Ishikawa (cell line): ENCODE results near the gene PPP4R1.
A peak's percentile ranks its signal among the peaks of the same experiment; 100 is the strongest.

Source experiments
- EGR1 ChIP-seq: IDR thresholded peaks from 2 replicates; pipeline ENCODE4 v1.6.1; 2012
- EP300 ChIP-seq: IDR thresholded peaks from 2 replicates; pipeline ENCODE4 v1.6.1; 2012; ENCODE audit warnings: borderline replicate concordance
- FOXM1 ChIP-seq: IDR thresholded peaks from 2 replicates; pipeline ENCODE4 v1.6.1; 2012; ENCODE audit warnings: low read depth, borderline replicate concordance
- NFIC ChIP-seq: IDR thresholded peaks from 2 replicates; pipeline ENCODE4 v1.6.1; 2012
- RAD21 ChIP-seq: IDR thresholded peaks from 2 replicates; pipeline ENCODE4 v1.6.1; 2012; ENCODE audit warnings: low read depth
- REST ChIP-seq: IDR thresholded peaks from 2 replicates; pipeline ENCODE4 v1.6.1; 2012; ENCODE audit warnings: low read depth, mild to moderate bottlenecking
- TCF12 ChIP-seq: IDR thresholded peaks from 2 replicates; pipeline ENCODE4 v1.6.1; 2012; ENCODE audit warnings: low read depth
- YY1 ChIP-seq: IDR thresholded peaks from 2 replicates; pipeline ENCODE4 v1.6.1; 2012; ENCODE audit warnings: low read depth
- TF ChIP-seq, protein P1 (sequence below): IDR thresholded peaks from 2 replicates; pipeline ENCODE4 v1.6.1; 2012

DNA sequence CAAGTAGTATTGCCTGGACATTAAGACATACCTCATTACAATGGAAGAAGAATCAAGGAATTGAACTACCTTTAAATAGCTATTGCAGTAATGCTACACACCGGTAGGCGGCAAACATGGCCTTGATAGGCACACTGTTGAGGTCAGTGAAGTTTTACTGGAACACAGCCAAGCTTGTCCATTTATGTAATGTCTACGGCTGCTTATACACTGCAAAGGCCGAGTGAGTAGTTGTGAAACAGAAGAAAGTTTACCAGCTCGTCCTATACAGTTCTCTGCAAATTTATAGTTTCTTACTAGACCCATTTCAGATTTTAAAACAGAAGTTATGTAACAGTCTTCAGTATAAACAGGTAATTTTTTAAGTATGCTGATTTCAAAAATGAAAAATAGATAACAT is 38.8 kb downstream of the PPP4R1 start:
- TF ChIP-seq TCF12 (no peak), FOXM1 (no peak), EGR1 (no peak), YY1 (no peak), REST (no peak), RAD21 (peak; percentile 88), EP300 (no peak), NFIC (peak; percentile 92)
- TF ChIP-seq, protein P1, sequence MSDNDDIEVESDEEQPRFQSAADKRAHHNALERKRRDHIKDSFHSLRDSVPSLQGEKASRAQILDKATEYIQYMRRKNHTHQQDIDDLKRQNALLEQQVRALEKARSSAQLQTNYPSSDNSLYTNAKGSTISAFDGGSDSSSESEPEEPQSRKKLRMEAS, result no peak
